ENCODE measurements around the gene CLEC11A. TPM values are rescaled to one million over a fixed set of nuclear protein-coding genes. Genes with fewer than 3 reads are reported as not detected.

Gene CLEC11A
- total RNA-seq, 1 experiment from 2014 or later, result 7.6 TPM

GRCh38 chr19:50710612-50711011 is 12.6 kb upstream of the CLEC11A start (continued):
- TF ChIP-seq USF2 (CRISPR knock-in tag; IDR thresholded peaks at IDR 0.05) (no peak), TCF7 (CRISPR knock-in tag; IDR thresholded peaks at IDR 0.05; ENCODE audit: low read depth) (no peak), ZNF532 (CRISPR knock-in tag; IDR thresholded peaks at IDR 0.05; ENCODE audit: borderline replicate concordance) (no peak), ZNF416 (CRISPR knock-in tag; IDR thresholded peaks at IDR 0.05) (no peak), TEAD4 (CRISPR knock-in tag; IDR thresholded peaks at IDR 0.05) (no peak), PRRX2 (CRISPR knock-in tag; IDR thresholded peaks at IDR 0.05) (no peak), E2F1 (CRISPR knock-in tag; IDR thresholded peaks at IDR 0.05) (no peak), ZNF512 (CRISPR knock-in tag; IDR thresholded peaks at IDR 0.05; ENCODE audit: borderline replicate concordance) (no peak), USF1 (CRISPR knock-in tag; IDR thresholded peaks at IDR 0.05) (no peak), CREB1 (CRISPR knock-in tag; IDR thresholded peaks at IDR 0.05) (no peak), FOXJ3 (CRISPR knock-in tag; IDR thresholded peaks at IDR 0.05; ENCODE audit: borderline replicate concordance) (no peak), ZNF219 (CRISPR knock-in tag; IDR thresholded peaks at IDR 0.05; ENCODE audit: borderline replicate concordance) (no peak), E2F5 (CRISPR knock-in tag; IDR thresholded peaks at IDR 0.05) (no peak), FOXK1 (CRISPR knock-in tag; IDR thresholded peaks at IDR 0.05) (no peak)

GRCh38 chr19:50711196-50711595 is 12.0 kb upstream of the CLEC11A start:
- no peak overlapping the region for H3K4me3 Mint-ChIP-seq
- H3K27ac Mint-ChIP-seq, result no peak overlapping the region
- peaks cover 7% of the 10 kb centered on the region for H3K4me1 Mint-ChIP-seq
- ATAC-seq, result peak; percentile 29; the same call in 1 of the 2 replicates
- no peaks in the 10 kb centered on the region for H3K9me3 Mint-ChIP-seq
- ChIA-PET CTCF (interaction anchor here (1.7 to 2.0 kb wide), 2 partner anchors 13 to 72 kb away, joined by 4 to 11 read pairs; no protein-coding TSS in a partner anchor), POLR2A (no interaction called here)
- no peak for DNase-seq (ENCODE audit: low spot score)
- peaks cover 25% of the 10 kb centered on the region for H3K27me3 Mint-ChIP-seq (ENCODE audit: low read depth)
- TF ChIP-seq ZNF416 (CRISPR knock-in tag; IDR thresholded peaks at IDR 0.05) (no peak), TEAD1 (CRISPR knock-in tag; IDR thresholded peaks at IDR 0.05) (no peak), ZNF532 (CRISPR knock-in tag; IDR thresholded peaks at IDR 0.05; ENCODE audit: borderline replicate concordance) (no peak), ZBTB21 (CRISPR knock-in tag; IDR thresholded peaks at IDR 0.05; ENCODE audit: borderline replicate concordance) (no peak), SP1 (CRISPR knock-in tag; conservative IDR thresholded peaks at IDR 0.05) (no peak), ATF3 (CRISPR knock-in tag; conservative IDR thresholded peaks at IDR 0.05) (no peak)
- no peaks in the 10 kb centered on the region for H3K36me3 Mint-ChIP-seq
